Stimulated activated CD8-positive, alpha-beta memory T cell treated with anti-CD3 and anti-CD28 coated beads, Interleukin-2, amount 100 ng/mL, for 1 hour (primary cell): ENCODE data around the gene NOL9.
"Not testable (repeated sequence)": the region's sequence is repeated elsewhere in the genome, so short reads cannot be mapped to it uniquely, and the experiment has no call there.

Experiments used
- DNase-seq, 2 donors: peaks; one replicate each; pipeline ENCODE4 v3.0.0-alpha.2; 2020; ENCODE audit warnings: low read depth in 2 of 2

NOL9 gene

DNA sequence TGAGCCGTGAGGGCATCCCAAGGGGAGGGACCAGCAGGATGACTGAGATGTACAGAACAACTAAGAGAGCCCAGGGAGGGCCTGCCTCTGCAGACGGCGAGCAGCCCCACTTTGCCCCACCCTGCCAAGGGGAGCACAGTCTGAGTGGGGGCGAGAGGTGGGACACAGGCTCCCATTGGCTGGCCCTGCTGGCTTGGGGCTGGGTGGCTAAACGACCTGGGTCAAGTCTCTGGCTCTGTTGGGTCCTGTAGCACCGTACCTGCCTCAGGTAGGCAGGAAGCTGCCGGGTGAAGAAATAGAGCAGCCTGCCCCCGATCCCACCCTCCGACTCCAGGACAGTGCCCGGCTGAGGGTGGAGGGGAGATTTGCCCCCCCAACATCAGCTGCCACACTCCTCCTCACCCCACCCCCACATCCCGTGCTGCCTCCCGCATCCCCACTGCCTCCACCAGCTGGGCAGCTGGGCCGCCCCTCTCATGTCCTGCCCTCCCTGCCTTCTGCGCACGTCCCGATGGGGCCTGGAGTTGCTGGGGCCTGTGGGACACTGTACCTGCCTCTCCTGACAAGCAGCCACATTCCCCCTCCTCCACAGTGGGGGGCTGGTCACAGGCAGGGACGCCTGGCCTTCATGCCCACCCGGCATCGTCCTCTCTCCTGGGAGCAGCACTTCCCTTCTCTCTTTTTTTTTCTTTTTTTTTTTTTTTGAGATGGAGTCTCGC is 50.3 kb downstream of the NOL9 start:
- DNase-seq, result no peak

- no peak for DNase-seq
Observed at GRCh38 chr1:6502000-6502891, 52.1 kb downstream of the NOL9 start.

DNA sequence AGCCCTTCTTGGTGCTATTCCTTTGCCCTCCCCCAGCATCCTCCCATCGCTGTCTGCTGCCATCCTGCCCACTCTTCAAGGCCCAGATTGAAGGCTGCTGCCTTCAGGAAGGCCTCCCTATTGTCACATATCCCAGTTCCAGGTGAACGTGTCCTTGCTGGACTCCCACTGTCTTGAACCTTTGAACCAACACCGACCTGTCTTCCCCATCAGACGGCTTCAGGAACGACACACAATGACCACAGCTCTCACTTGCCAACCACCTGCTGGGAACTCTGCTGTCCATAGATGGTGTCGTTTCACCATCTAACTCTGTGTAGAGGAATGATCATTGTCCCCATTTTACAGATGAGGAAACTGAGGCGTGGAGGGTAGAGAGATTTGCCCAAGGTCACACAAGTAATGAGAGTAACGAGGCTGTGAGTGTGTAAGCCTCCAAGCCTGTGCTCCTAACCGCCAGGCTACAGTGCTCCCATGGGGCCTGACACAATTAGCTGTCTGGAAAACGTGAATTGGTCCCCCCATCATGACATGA is 53.0 kb downstream of the NOL9 start:
- DNase-seq, result no peak

DNA sequence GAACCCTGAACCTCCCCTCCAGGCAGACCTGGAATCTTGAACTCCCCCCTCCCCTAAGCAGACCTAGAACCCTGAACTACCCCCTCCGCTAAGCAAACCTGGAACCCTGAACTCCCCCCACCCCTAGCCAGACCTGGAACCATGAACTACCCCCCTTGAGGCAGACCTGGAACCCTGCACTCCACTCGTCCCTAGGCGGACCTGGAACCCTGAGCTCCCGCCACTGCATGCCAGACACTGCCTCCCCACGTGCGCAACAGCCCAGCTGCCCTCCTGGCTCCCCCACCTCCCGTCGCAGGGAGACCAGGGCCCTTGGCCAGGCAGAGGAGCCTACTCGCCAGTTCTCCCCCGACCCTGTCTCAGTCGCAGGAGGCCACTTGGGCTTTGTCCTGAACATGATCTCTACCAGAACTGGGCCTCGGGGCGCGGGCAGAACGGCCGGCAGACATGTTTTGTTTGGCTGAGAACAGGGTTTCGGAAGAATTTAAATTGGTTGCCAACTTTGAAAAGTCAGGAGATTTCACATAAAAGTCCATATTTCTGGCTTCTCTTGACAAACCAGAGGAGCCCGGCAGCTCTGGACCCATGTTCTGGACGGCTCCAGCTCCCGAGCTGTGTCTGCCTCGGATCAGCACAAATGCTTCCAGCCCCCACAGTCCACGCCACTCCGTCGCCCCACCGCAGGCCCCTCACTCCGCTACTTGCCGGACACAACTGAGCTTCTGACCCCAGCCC is 53.6 kb downstream of the NOL9 start:
- no peak for DNase-seq

- no peak for DNase-seq
Observed at GRCh38 chr1:6499296-6499695, 55.0 kb downstream of the NOL9 start.

DNA sequence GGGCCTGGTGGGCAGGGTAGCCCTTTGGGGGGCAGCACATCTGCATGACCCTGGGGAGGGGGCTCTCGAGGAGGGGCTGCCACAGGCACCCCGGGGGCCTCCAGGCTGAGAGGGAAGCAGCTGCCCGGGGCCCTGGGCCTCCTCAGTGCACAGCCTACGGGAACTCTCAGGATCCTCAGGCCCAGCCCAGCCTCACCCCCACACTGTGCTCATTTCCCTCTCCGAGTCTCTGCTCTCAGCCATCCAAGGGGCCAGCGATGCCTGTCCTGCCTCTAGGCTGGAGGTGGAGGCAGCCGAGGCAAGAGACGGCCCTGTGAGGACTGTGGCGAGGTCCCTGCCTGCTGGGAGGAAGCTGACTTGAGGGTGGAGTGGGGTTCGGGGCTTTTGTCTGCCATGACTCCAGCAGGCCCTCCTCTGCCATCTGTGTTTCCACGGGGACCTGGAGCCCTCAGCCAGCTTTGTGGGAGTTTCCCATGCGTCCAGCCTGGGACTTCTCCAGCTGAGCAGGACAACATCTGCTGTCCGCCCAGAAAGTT is 55.7 kb downstream of the NOL9 start:
- DNase-seq, result no peak

DNA sequence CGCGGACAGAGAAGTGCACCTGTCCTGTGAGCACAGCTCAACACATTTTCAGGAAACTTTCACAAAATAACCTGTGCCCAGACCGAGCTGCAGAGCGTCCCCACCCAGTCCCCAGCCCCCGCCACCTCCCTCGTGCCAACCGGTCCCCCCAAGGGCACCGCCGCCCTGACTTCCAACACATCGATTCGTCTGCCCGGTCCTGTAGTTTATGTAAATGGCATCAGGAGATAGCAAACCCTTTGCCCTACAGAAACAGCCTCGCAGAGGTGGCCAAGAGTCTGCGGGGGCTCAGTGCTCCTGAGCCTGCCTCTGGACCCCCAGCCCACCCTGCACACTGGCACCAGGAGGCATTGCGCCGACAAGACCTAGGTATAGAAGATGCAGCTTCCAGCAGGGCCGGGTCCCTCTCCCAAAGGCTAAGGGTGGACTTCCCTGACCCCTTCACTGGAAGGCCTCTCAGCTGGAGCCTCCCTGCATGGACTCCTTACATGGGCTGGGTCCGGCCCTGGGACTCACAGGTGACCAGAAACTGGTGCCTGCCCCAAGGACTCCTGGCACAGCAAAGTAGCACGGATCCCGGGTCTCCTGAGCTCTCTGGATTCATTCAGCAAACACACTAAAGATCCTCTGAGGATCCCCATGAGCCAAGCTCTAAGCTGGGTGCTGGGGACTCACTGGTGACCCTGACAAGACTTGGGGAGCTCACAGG is 56.3 kb downstream of the NOL9 start:
- no peak for DNase-seq

DNA sequence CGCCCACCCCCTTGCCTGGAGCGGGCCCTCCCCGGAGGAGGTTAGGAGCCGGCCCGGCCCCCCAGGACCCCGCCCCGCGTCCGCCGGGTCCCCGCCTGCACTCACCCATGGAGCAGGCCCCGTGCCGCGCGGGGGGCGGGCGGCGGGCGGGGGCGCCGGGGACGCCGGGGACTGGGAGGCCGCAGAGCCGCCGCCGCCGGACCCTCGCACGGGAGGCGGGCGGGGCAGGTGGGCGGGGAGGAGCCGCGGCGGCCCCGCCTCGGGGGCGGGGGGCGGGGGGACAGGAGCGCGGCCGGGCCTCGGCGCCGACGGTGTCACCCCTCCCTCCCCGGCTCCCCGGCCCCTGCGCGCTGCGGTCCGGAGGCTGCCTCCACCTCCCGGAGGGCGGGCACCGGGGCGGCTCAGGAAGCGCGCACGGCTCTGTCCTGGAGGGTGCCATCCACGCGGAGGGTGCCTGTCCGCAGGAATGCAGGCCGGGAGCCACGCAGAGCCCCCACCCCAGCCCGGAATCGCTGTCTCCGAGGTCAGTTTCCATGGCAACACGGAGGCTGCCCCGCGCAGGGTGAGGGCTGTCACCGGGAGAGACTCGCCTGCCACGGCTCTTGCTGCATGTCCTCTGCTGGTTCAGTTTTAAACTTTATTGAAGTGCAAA is 57.0 kb downstream of the NOL9 start:
- DNase-seq, result no peak

GRCh38 chr1:6496890-6497214 is 57.5 kb downstream of the NOL9 start:
- DNase-seq, result no peak

DNA sequence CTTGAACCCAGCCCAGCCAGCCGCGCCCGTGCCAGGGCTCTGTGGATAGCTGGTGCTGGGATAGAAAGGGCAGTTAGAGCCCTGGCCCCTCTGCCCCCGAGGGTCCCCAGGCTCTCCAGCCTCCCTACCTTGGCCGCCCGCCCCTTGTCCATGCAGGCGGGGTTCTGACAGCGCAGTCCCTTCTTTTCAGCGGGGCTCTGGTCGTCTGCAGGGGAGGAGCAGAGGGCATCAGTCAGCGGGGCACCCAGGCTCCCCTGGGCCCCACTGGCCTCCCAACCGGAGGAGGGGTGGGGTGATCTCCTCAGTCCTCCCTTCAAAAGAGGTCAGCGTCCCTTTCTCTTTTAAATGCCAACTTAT is 58.0 kb downstream of the NOL9 start:
- DNase-seq, result no peak

DNA sequence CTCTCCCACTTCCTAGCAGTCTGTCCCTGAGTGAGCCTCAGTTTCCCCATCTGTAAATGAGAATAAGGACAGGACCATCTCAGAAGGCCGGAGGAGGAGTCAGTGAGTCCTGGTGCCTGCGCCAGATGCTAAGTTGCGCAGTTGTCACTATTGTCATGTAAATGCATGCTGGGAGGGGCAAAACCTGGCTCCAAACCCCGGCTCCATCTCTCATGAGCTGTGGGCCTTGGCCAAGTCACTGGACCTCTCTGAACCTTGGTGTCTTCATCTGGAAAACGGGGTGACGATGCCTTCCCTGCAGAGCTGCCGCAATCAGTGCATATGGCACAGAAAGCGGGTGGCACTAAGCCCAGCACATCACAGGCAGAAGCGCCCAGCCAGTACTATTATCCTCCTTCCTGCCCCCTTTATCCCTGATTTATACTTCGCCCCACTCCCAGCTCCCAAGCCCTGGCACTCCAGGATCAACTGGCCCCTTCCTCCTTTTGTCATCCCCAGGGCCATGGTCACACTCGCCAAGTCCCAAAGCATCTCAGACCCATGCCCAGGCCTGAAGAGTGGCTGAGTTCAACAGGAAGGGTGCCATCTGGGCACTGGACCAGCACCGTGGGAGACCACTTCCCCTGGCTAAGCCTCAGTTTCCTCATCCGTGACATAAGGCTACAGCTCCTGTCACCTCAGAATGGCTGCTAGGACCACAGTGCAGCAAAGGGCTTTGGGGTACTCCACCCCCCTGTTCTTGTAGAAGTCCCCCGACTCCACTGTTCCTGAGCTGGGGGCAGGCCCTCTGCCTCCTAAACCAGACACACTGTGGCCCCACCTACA is 58.6 kb downstream of the NOL9 start:
- DNase-seq, result no peak

DNA sequence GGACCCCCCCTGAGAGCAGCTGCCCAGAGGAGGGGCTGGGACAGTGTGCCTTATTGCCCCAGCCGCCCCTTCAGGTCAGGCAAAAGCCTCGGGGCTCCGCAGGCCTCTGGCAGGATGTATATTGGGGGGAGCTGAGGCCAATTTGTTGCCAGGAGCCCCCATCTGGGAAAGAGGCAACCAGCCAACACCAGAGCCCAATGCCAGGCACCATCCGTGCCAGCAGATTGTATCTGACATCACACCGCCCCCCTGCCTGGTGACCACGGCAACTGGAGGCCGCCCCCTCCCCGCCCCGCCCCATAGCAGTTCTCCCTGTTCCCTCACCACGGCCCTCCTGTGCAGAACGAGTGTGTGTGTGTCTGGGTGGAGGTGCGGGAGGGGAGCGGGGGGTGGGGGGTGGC is 59.3 kb downstream of the NOL9 start:
- no peak for DNase-seq

- DNase-seq, result no peak
Observed at GRCh38 chr1:6494627-6495026, 59.7 kb downstream of the NOL9 start.

- DNase-seq, result not testable (repeated sequence)
Observed at GRCh38 chr1:6493834-6494223, 60.5 kb downstream of the NOL9 start.

- no peak for DNase-seq
Observed at GRCh38 chr1:6491966-6492365, 62.3 kb downstream of the NOL9 start.

DNA sequence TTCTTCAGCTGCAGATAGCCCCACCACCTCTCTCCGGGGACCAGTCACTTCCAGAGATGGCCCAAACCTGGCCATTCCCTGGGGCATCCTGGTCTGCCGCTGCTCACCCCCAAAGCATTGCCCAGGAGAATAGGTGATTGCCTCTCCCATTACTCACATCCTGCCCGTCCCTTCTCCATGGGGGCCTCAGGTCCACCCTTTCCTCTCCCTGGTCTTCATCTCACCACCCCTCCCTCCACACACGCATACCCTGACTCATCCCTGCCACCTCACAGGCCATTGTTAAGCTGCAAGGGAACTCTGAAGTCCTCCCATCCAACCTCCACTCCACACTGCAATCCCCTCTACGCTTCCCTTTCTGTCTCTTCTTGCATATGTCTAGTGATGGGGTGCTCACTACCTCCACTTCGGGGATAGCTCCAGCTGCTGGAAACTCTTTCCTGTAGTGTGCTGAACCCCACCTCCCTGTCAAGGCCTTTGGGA is 62.8 kb downstream of the NOL9 start, which contains the start of gene PLEKHG5:
TSS of gene PLEKHG5 (minus strand) at position 188 of the 483 bp plus-strand sequence. CDS start 14,096 bp downstream, outside the sequence.
- DNase-seq, result no peak

DNA sequence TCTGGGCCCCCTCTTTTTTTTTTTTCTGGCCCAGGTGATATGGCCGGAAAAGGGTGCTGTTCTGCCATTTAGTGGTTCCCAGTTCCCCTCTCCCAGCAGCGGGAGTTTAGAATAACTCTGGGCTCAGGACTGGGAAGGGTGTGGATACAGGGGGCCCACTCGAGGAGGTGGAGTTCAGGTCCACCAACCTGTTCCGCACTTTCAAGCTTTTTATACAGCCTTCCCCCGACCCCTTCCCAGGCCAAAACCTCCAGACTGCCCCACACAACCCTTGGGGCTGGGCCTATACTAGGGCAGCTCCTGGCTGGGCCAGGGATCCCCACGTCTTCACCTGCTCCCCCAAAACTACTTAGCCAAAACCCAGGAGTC is 63.2 kb downstream of the NOL9 start:
- DNase-seq, result no peak

- no peak for DNase-seq
Observed at GRCh38 chr1:6490181-6491080, 63.9 kb downstream of the NOL9 start.

- DNase-seq, result peak; percentile 48 to 59
Observed at GRCh38 chr1:6489799-6490180, 64.5 kb downstream of the NOL9 start.
